Ovary (tissue), 9 donors: ENCODE data around the gene NUP93. TPM values are rescaled to one million over a fixed set of nuclear protein-coding genes. Genes with fewer than 3 reads are reported as not detected.

Experiments
- DNase-seq, 5 donors: peaks; one replicate each; pipeline ENCODE4 v3.0.0-alpha.2; 2019 to 2020
- H3K27ac ChIP-seq, 2 donors: fragments of 200-600 bp; one replicate each; pipeline versions ENCODE4 v1.5.1 to v1.8.0; 2019 to 2022
- H3K27me3 ChIP-seq: fragments of 200-600 bp; one replicate; pipeline ENCODE4 v1.8.0; 2022
- H3K36me3 ChIP-seq: fragments of 200-600 bp; sonication (generic); one replicate; pipeline ENCODE4 v1.5.1; 2019
- H3K4me1 ChIP-seq: one replicate; pipeline ENCODE4 v1.8.1; 2013; ENCODE audit warnings: mild to moderate bottlenecking, moderate library complexity; ENCODE audit not compliant: insufficient read depth
- H3K4me3 ChIP-seq: fragments of 200-600 bp; sonication (generic); one replicate; pipeline ENCODE4 v1.5.1; 2017
- H3K9me3 ChIP-seq, 2 donors: fragments of 200-600 bp in 1 of 2; sonication (generic) in 1 of 2; one replicate each; pipeline versions ENCODE4 v1.5.1 to v1.8.1; 2013 to 2019; ENCODE audit warnings: mild to moderate bottlenecking in 1 of 2, moderate library complexity in 1 of 2
- CTCF ChIP-seq, 3 donors: fragments of 450-650 bp in 2 of 3; fragments of 200-600 bp in 1 of 3; IDR thresholded peaks; one replicate each; pipeline versions ENCODE4 v1.5.1 to v1.8.0; 2016 to 2022; ENCODE audit warnings: antibody characterized with exemption in 3 of 3, mild to moderate bottlenecking in 1 of 3
- EP300 ChIP-seq: sonication (generic); formaldehyde crosslinking; IDR thresholded peaks from one replicate; pipeline ENCODE4 v1.6.1; 2017; ENCODE audit warnings: antibody characterized with exemption
- POLR2A ChIP-seq: fragments of 450-650 bp; IDR thresholded peaks from one replicate; pipeline ENCODE4 v1.6.1; 2017; ENCODE audit warnings: antibody characterized with exemption, mild to moderate bottlenecking, moderate library complexity
- WGBS, 3 donors: extraction: QIAGEN DNeasy Blood & Tissue Kit in 1 of 3; methylation state at CpG; one replicate each; pipeline versions ENCODE4 v1.1.5 to v1.1.7; 2013 to 2017; 5-methylcytosine and 5-hydroxymethylcytosine counted together
- intact Hi-C, 4 donors: fragments of 100-400 bp; cut with DNase I; formaldehyde crosslinking; loops; one replicate each; pipeline versions ENCODE4 v1.11.0 to v1.15.1; 2022 to 2023
- polyA plus RNA-seq, 2 donors: library from polyadenylated mRNA; stranded (reverse); fragments of 200-250 nt in 1 of 2; fragments of 350-450 nt in 1 of 2; fragmentation: Illumina TruSeq in 1 of 2; extraction: RNeasy Lipid Tissue Mini Kit (QIAGEN cat#74804) in 1 of 2; gene quantifications; one replicate each; pipeline ENCODE4 v1.2.3, GENCODE V29; 2013 to 2014
- total RNA-seq, 7 donors: library from RNA; depleted of rRNA in 2 of 7; stranded (reverse); fragments of >200 nt in 2 of 7; fragmentation: NEBNext Ultra II Directional in 3 of 7; extraction: Animal tissue kit (Norgen Biotek cat#: 25700) in 3 of 7; gene quantifications; one replicate each; pipeline versions ENCODE4 v1.1.0 to v1.2.4, GENCODE V29; 2016 to 2023
- donor health status: DM: no; HTN: no; CAD: no; lungs with moderate emphysema.
- donor health status: DM: no; HTN: no; CAD: no.
- donor health status: Bipolar disorder and iron deficiency.
- donor health status: DM: yes; HTN: yes; CAD: no.
- donor health status: DM: no; HTN: no; CAD: no.
- donor health status: DM: yes; HTN: yes; CAD: no.

Gene NUP93
- total and polyA plus RNA-seq, 9 donors: 24.1 to 53.9 (median 42.7) TPM

- no peaks in the 10 kb centered on the region for H3K36me3 ChIP-seq
- intact Hi-C loops: no loop called here
- H3K27me3 ChIP-seq: no peaks in the 10 kb centered on the region
- no peaks in the 10 kb centered on the region for H3K9me3 ChIP-seq
- H3K27ac ChIP-seq: no peak overlapping the region
- no peak for TF ChIP-seq POLR2A
- TF ChIP-seq EP300: no peak
- no peak for TF ChIP-seq CTCF (IDR thresholded peaks at IDR 0.05)
- peaks cover 1% of the 10 kb centered on the region for H3K4me1 ChIP-seq
- H3K4me3 ChIP-seq: no peak overlapping the region
- no peak for DNase-seq
These were observed 25.1 kb downstream of the NUP93 start for GRCh38 chr16:56755038-56755437.

- no peaks in the 10 kb centered on the region for H3K9me3 ChIP-seq
- TF ChIP-seq EP300 (no peak), POLR2A (no peak), CTCF (IDR thresholded peaks at IDR 0.05) (no peak)
- no peaks in the 10 kb centered on the region for H3K27me3 ChIP-seq
- DNase-seq: no peak
- H3K4me1 ChIP-seq: peaks cover 1% of the 10 kb centered on the region
- H3K4me3 ChIP-seq: no peak overlapping the region
- H3K36me3 ChIP-seq: no peaks in the 10 kb centered on the region
- 84 to 94% (median 94%) methylated on average over 3 of the region's 3 CpGs for WGBS, 3 donors
- H3K27ac ChIP-seq: no peak overlapping the region
- intact Hi-C loops: no loop called here
These were observed 28.5 kb downstream of the NUP93 start for GRCh38 chr16:56758432-56758831.

GRCh38 chr16:56758930-56759329, 29.0 kb downstream of the NUP93 start:
- Histone ChIP-seq H3K4me1 (peaks cover 1% of the 10 kb centered on the region), H3K36me3 (no peaks in the 10 kb centered on the region), H3K27me3 (no peaks in the 10 kb centered on the region), H3K4me3 (no peak overlapping the region), H3K27ac (no peak overlapping the region), H3K9me3 (no peaks in the 10 kb centered on the region)
- no peak for DNase-seq
- no peak for TF ChIP-seq POLR2A
- no peak for TF ChIP-seq EP300
- TF ChIP-seq CTCF (IDR thresholded peaks at IDR 0.05): no peak
- intact Hi-C loops: no loop called here
- 32 to 37% (median 32%) methylated on average over 4 of the region's 4 CpGs for WGBS, 3 donors

GRCh38 chr16:56763291-56763916, 33.5 kb downstream of the NUP93 start:
- intact Hi-C loops: no loop called here
- Histone ChIP-seq H3K27ac (no peak overlapping the region), H3K4me3 (no peak overlapping the region), H3K27me3 (no peaks in the 10 kb centered on the region), H3K36me3 (no peaks in the 10 kb centered on the region), H3K9me3 (no peaks in the 10 kb centered on the region), H3K4me1 (peaks cover 1% of the 10 kb centered on the region)
- WGBS, 3 donors: 96 to 98% (median 96%) methylated on average over 1 of the region's 1 CpG
- DNase-seq: no peak
- TF ChIP-seq CTCF (IDR thresholded peaks at IDR 0.05) (no peak), EP300 (no peak), POLR2A (no peak)
